OCI-LY1 (cell line): ENCODE results near the gene PTMS.

Experiments
- CTCF ChIP-seq: fragments of 200-600 bp; sonication (generic), shearing (Covaris generic); IDR thresholded peaks from 2 replicates; pipeline ENCODE4 v1.5.1; 2017; ENCODE audit warnings: mild to moderate bottlenecking, antibody characterized with exemption, low read length, moderate library complexity, mixed read lengths
- EZH2 ChIP-seq: fragments of 200-600 bp; sonication (generic), shearing (Covaris generic); IDR thresholded peaks from 2 replicates; pipeline ENCODE4 v1.8.0; 2017; ENCODE audit warnings: borderline replicate concordance, mixed run types, mild to moderate bottlenecking, antibody characterized with exemption, low read length, moderate library complexity, mixed read lengths

- no peak for TF ChIP-seq CTCF
- no peak for TF ChIP-seq EZH2
Observed at GRCh38 chr12:6774499-6775062, 8.4 kb downstream of the PTMS start.
